C4-2B (cell line): Measurements from ENCODE around the gene HOXA6.

Source experiments
- CTCF ChIP-seq: fragments of 450-650 bp; conservative IDR thresholded peaks from 2 replicates; pipeline ENCODE4 v1.5.1; 2017; ENCODE audit warnings: mild to moderate bottlenecking
- ZFX ChIP-seq: fragments of 450-650 bp; IDR thresholded peaks from 2 replicates; pipeline ENCODE4 v1.6.1; 2017

- TF ChIP-seq CTCF (no peak), ZFX (no peak)
Observed at GRCh38 chr7:27182861-27183681, 35.5 kb upstream of the HOXA6 start.
